NCI-H774 (cell line): ENCODE results near the gene RAD9A.

Source experiments
- DNase-seq: peaks from one replicate; lab custom pipeline; 2025; lab: John Stamatoyannopoulos, UW

RAD9A gene

DNA sequence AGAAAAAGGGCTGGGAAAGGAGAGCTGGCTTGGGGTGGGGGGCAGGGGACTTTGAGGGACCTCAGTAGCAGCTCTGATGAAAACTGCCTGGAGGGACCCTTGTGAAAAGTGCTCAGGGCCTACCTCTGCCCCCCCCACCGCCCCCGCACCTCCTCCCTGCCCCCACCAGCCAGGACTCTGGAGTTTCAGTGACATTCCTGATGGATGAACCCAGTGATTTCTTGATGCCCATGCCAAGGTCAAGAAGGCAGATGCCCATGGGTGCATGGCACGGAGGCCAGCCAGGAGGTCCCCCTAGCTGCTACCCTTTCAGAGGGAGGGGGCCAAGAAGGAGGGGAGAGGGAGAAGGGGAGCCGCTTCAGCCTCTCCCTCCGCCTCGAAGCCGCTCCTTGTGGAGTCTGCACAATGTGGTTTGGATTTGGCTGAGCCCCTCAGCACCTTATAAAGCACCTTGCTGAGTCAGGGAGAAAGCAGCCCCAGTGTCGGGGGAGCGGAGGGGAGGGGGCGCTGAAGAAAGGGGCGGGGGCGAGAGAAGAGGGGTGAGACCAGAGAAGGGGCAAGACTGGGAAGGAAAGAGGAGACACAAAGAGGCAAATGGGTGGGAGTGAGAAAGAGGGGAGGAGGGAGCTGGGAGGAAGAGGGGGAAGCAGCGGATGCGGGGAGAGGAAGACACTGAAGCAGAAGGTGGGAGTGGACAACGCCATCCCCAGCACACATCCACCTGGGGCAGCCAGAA, 16.3 kb upstream of the RAD9A start:
- no peak for DNase-seq

DNA sequence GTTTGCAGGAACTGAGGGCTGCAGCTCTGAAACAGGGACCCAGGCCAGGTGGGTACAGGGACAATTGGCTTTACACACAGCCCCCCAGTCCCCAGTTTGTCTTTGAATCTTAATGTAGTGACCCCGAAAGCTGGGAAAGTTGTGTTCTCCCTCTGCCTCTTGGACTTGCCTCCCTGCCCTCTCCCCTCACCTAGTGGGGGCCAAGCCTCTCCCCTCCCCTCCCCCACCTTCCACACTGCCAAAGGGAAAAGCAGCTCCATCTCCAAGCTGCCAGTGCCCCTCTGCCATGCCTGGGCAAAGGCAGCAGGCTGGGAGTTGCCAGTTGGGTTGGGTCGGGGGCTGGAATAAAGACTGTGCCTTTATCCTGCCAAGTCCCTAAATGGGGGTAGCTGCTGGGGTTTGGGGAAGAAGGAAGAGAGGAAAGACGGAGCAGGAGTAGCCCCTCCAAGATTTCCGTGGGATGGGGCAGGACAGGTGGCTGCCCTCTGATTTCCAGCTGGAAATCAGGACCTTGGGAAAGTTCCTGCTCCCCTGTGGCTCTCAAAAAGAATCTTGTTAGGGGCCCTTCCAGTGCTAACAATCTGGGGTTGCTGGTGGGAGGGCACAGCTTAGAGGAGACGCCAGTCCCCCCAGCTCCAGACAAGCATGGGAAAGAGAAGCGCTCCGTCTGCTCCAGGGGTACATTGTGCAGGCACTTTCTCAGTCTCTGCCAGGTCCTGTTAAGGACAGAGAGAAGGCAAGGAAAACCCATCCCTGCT, 15.5 kb upstream of the RAD9A start:
- no peak for DNase-seq

DNA sequence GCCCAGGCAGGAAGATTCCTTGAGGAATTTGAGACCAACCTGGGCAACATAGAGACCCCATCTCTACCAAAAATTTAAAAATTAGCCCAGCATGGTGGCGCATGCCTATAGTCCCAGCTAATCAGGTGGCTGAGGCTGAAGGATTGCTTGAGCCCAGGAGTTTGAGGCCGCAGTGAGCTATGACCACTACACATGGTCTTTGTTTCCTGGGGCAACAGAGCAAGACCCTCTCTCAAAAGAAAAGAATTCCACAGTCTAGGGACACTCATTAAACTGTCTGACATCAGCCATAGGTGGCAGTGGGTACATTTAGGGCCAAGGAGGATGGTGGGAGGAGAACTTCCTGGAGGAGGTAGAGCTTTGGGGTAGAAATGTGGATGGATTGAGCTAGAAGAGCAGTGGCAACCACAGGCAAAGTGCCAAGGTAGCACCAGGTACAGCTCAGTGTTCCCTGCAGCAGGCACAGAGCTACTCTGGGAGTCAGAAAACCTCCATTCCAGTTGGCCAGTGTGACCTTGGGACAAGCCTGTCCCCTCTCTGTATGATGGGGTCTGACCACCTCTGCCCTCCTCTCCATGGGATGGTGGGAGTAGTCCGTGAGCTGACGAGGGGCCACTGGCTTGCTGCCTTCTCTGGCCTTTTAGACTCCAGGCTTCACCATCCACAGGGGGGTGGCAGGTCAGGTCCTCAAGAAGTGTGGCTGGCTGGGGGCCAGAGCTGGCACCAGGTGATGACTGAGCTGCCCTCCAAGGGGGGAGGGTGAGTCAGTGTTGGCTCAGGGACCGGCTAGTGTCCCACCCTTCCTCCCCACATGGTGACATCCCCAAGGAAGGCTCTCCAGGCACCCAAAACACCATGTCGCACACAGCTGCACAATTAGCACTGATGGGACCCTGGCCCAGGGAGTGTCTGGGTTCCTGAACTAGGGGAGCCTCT, 14.6 kb upstream of the RAD9A start:
- DNase-seq, result no peak

DNA sequence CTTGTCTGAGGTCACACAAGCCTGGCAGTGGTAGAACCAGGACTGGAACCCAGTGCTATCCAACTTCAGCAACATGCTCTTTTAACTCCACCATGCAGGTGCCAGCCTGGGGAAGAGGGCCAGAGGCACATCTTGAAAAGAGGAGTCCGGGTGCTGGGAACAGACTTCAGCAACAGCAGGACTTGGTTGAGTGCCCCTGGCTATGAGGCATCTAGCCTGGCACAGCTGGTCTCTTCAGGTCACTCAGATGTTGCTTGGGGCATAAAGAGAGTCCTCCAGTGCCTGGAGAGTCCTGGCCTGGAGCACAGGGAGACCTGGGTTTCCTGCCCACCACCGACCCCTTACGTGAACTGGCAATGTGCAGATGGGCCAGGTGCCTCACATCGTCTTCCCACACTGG, 13.2 kb upstream of the RAD9A start:
- no peak for DNase-seq

DNA sequence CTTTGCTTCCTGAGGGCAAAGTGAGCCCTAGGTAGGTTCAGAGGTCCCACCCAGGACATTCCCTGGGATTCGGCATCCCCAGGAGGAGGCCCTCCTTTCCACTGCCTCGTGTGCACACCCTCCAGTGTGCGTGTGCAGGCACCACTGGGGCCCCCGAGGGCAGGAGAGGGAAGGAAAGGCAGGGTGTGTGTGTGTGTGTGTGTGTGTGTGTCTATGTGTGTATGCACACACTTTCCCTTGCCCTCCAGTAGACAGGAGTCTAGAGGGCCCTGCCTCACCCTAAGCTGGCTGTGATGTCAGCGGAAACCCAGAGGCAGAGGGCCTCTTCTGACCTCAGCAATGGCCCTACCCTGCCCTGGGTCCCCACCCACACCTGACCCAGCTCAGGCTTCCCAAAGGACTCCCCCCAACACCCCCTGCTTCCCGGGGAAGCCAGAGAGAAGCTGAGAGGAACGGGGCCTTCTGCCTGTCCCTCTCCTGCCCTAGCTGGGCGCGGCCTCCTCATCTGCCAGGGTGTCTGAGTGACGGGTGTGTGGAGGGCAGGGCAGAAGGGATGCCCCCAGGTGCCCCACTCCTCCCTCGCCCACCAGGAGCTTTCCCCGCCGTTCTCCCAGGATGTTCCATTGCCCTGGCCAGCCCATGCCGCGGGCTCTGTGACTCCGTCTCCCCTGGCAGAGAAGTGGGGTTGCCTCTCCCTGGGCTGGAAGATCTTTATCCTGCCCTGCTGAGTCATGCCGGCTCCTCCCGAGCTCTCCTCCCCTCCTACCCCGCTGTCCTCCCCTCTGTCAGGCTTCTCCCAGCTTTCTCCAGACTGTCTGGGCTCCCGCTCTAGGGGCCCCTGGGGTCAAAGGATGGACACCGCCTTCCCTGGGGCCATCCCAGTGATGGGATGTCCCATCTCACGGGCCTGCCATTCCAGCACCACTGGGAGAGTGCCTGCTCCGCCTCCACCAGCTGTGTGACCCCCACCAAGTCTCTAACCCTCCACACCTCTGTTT, 12.4 kb upstream of the RAD9A start:
- no peak for DNase-seq

DNA sequence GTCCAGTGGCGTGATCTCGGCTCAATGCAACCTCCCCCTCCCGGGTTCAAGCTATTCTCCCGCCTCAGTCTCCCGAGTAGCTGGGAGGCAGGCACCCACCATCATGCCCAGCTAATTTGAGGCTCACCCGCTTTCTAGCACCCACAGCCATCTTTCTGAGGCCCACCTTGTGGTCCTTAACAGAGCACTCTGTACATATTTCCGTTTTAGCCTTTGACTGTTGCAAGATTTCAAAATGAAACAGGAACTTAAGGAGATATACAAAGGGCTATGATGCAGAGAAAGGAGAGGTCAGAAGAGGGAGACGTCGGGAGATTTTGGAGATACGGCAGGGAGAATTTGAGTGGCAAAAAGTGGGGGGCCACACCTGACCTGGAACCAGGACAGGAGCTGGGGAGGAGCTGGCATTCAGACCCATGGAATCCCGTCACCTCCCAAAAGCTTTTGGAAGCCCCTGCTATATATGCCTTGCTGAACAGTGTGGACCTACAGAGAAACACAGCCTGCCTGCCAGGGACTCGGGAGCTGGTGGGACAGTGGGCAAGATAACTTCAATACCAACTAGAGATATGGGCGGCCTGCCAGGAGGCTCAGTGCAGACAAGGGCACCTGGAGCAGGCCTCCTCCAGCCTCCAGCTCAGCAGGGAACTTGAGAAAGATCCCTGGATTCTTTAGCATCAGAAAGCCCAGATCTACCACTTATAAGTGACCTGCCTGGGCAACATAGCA, 10.4 kb upstream of the RAD9A start:
- no peak for DNase-seq

DNA sequence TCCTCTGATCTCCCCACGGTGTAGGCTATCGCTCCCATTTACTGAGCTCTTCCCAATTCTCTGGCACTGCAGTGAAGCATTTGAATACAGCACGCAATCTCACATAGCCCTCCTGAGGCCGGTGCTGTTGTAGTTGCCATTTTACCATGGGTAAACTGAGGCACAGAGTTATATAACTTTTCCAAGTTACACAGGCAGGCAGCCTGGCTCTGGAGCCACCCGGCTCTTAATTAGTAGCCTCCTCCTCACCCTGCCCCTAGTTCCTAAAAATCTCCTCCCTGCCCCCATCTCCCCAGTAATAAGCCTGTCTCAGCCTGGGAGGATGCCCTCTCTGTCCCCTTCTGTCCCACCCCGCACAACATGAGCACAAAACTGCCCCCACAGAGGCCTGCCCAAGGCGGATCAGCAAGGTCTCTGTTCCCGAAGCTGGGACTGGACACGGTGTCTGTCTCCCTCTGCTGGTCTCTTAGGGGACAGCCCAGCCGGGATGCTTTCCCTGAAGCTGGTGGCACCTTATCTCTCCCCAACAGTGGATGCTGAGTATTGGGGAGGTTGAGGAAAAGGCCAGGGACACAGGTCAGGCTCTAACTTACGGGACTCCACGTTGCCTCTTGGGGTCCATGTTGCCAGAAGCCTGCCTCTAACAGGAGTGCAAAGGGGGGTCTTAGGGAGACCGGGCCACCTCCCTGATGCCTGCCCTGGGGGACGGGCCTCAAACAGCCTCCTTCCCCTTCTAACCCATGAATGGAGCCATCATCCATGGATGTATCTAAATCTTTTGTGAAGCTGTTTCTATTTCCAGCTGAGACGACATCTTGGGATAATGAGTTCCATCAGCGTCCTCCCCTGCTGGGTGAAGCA, 9.3 kb upstream of the RAD9A start:
- DNase-seq, result peak; percentile 53

DNA sequence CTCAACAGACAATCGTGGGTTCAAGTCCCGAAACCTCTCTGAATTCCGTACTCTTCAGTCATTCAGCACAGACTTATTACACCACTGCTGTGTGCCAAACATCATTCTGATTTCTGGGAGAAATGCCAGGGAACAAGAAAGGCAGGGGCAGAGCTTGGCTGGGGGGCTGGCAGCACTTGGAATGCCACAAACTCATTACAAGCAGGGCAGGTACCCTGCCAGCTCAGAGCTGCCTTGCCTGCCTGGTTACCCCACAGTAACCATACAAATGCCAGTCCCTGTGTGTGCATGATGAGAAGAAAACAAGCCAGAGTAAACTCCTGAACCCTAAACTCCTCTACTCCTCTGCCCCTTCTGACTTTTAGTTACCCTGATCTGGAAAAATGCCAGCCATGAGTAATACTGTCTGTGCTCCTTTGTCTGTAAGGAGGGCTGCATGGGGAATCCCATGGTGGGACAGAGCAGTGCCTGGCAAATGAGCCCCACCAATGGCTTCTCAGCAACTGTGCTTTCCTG, 6.9 kb upstream of the RAD9A start:
- DNase-seq, result no peak

DNA sequence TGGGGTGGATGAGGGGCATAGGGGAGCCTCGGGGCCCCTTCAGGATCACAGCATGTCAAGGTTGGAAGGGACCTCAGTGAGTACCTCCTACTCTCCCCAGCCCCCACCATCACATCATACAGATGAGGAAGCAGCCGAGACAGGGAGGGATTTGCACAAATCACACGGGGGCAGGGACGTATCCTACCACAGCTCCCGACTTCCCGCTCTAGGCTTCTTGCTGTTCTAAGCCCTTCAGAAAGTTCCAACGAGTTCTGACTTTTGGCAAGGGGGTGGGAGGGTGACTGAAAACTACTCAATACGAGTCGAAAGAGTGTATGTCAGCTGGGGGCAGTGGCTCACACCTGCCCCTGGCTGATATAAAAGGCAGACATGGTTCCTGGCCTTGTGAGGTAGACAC, 4.7 kb upstream of the RAD9A start:
- DNase-seq, result no peak

DNA sequence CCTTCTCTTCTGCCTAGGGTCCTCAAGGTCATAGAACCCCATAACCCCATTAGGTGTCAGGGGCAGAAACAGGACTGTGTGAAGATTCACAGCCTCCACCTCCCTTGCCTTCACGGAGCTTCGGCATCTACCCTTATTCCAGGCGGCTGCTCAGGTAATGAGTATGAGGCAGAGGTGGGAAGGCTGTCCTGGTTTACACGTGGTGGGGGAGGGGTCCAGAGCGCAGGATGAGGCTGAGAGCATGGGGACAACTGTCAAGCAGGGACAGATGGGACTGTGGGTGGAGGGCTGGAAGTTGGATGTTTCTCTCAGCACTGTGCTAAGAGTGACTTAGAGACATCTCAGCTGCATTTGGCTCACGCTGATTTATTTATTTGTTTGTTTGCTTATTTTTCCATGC, 4.3 kb upstream of the RAD9A start:
- DNase-seq, result no peak

DNA sequence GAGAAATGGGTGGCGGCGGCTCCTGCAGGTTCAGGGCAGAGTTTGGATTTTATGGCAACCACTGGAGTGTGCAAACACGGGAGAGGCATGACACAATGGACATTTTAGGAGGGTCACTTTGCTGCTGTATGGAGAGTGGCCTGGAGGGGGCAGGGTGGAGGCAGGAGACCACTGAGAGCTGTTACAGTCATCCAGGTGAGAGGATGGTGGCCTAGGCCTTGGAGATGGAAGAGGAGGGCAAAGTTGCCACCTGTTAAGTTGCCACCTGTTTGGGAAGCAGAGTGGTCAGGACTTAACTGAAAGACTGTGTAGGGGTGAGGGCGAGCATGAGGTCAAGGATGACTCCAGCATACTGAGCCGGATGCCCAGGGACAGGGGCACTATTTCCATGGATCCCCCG, 2.3 kb upstream of the RAD9A start:
- DNase-seq, result no peak

DNA sequence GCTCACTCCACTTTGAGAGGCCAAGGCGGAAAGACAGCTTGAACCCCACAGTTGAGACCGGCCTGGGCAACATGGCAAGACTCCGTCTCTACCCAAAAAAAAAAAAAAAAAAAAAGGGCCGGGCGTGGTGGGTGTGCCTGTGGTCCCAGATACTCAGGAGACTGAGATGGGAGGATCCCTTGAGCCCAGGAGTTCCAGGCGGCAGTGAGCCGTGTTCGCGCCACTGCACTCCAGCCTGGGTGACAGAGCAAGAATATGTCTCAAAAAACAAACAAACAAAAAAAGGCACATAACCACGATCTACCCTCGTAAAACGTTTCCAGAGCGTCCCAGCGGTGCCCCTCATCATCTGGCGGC, 861 bp upstream of the RAD9A start:
- no peak for DNase-seq

DNA sequence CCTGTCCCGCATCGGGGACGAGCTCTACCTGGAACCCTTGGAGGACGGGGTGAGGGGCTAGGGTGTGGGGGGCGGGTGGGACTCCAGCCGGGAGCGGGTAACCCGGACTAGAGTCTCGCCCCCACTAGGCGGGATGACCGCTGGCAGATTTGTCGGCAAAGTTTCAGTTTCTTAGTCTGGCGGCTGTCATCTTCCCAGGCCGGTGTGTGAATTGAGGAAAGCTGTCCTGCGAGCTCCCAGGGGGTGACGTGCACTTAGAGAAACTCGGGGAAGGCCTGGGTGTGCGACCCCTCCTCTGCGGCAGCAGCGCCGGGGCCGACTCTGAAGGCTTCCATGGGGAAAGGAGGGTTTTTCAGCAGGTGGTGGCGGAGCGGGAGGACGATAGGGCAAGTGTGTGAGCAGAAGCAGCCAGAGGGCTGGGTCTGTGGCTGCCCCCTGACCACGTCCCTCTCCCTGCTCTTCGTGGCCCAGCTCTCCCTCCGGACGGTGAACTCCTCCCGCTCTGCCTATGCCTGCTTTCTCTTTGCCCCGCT, 463 bp downstream of the RAD9A start:
- no peak for DNase-seq

DNA sequence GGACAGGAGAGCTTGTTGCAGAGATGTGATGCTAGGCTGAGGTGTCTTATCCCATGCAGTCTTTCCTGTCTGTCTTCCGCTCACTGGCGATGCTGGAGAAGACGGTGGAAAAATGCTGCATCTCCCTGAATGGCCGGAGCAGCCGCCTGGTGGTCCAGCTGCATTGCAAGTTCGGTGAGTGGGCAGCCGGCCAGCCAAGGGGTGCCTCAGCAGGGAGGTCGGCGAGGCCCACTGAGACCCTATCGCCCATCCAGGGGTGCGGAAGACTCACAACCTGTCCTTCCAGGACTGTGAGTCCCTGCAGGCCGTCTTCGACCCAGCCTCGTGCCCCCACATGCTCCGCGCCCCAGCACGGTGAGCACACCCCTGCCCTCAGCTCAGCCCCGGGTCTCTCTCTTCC, 1.7 kb downstream of the RAD9A start:
- no peak for DNase-seq

DNA sequence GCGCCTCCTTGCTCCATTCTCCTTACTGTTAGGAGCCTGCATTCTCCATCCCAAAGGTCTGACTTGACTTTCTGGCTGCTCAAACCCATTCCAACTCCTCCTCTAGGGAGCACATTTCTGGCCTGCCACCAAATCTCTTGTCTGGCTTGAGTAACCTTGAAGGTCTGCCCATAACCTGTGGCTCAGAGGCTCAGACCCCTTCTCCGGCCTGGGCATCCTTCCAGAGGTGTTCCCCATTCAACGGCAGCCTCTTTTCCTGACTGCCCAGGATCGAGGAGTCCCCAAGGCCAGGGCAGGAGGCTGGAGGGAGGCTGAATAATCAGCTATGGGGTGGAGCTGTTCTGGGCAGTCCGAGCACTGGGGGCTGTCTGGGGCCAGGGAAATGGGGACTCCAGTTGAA, 2.2 kb downstream of the RAD9A start:
- DNase-seq, result no peak

DNA sequence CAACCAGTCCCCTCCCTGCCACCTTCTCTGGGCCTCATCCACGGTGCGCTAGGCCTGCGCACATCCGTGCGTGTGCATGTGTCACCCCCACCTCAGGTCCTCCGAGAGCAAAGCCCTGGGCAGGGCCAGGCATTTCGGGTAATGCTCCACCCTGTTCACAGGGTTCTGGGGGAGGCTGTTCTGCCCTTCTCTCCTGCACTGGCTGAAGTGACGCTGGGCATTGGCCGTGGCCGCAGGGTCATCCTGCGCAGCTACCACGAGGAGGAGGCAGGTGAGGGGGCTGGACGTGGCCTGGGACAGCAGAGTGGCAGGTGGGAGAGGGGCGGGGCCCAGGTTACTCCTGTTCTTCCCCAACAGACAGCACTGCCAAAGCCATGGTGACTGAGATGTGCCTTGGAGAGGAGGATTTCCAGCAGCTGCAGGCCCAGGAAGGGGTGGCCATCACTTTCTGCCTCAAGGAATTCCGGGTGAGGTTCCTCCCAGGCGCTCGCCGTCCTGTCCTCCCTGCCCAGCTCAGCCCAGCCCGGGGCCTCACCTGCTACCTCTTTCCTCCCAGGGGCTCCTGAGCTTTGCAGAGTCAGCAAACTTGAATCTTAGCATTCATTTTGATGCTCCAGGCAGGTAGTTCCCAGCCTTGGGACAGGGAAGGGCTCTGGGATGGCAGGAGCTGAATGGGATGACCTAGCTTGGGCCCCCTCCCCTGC, 3.9 kb downstream of the RAD9A start:
- no peak for DNase-seq

DNA sequence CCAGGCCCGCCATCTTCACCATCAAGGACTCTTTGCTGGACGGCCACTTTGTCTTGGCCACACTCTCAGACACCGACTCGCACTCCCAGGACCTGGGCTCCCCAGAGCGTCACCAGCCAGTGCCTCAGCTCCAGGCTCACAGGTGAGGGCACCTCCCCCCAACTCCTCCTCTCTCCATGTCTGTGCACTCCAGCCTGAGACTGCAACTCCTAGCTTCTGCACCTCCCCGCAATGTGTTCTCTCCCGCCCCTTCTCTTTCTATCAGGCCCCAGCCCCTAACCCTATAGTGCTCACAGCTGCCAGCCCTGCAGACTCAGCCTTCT, 4.4 kb downstream of the RAD9A start:
- no peak for DNase-seq

DNA sequence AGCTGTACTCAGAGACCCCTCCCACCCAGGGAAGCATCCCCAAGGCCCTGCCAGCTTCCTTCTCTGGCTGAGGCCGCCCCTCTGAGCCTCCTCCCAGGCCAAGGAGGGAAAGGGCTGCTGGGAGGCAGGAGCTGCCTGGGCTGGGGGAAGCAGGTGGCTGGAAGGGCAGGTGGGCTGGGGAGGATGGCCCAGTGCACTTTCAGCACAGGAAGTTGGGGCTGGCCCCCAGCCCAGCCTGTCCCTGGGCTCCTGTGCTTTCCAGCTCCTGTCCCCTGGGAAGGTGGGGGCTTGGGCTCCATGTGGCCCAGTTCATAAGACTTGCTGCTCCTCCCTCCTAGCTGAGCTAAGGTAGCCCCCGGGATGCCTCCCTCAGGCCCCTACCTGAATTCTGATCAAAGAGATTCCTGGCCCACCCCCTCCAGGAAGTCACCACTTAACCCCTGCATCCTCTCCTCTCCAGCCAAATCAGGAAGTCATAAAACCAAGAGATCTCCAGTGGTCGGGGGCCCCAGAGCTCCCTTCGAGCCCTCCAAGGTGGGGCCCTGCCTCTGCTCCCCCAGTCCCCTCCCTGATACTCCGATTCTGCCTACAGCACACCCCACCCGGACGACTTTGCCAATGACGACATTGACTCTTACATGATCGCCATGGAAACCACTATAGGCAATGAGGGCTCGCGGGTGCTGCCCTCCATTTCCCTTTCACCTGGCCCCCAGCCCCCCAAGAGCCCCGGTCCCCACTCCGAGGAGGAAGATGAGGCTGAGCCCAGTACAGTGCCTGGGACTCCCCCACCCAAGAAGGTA, 5.0 kb downstream of the RAD9A start:
- DNase-seq, result no peak
